Kidney epithelial cell (primary cell): ENCODE measurements around the gene CFL1. TPM values are rescaled to one million over a fixed set of nuclear protein-coding genes. Genes with fewer than 3 reads are reported as not detected.
"Not testable (repeated sequence)": the region's sequence is repeated elsewhere in the genome, so short reads cannot be mapped to it uniquely, and the experiment has no call there.

Experiments
- DNase-seq: peaks from one replicate; pipeline ENCODE4 v3.0.0-alpha.2; 2010; ENCODE audit warnings: low read depth
- H3K27me3 ChIP-seq: 2 replicates; pipeline ENCODE4 v1.6.0; 2011; ENCODE audit warnings: low read length; ENCODE audit not compliant: control insufficient read depth, insufficient read depth
- H3K36me3 ChIP-seq: 2 replicates; pipeline ENCODE4 v1.5.1; 2011; ENCODE audit warnings: low read length; ENCODE audit not compliant: control insufficient read depth, insufficient read depth
- H3K4me3 ChIP-seq: 2 replicates; pipeline ENCODE4 v1.5.1; 2011; ENCODE audit warnings: low read depth, mild to moderate bottlenecking, control low read depth, low read length
- CTCF ChIP-seq: IDR thresholded peaks from 2 replicates; pipeline ENCODE4 v1.5.1; 2011; ENCODE audit warnings: mild to moderate bottlenecking, moderate library complexity, low read length, control low read depth, inconsistent platforms; ENCODE audit not compliant: insufficient read depth, poor library complexity, severe bottlenecking
- total RNA-seq: library from RNA; depleted of rRNA; stranded (reverse); fragments of >200 nt; gene quantifications from 2 replicates; pipeline ENCODE4 v1.2.3, GENCODE V29; 2015

CFL1 gene
- total RNA-seq, 1 donor from 2014 or later = 1,640 TPM

GRCh38 chr11:65851811-65852507 is 6.0 kb downstream of the CFL1 start:
- no peak for TF ChIP-seq CTCF
- Histone ChIP-seq H3K36me3 (peaks cover 5% of the 10 kb centered on the region), H3K27me3 (no peaks in the 10 kb centered on the region), H3K4me3 (no peak overlapping the region)
- DNase-seq = no peak

GRCh38 chr11:65851083-65851579 is 6.8 kb downstream of the CFL1 start:
- Histone ChIP-seq H3K27me3 (no peaks in the 10 kb centered on the region), H3K4me3 (no peak overlapping the region), H3K36me3 (peaks cover 5% of the 10 kb centered on the region)
- TF ChIP-seq CTCF = peak; percentile 56
- no peak for DNase-seq

GRCh38 chr11:65850217-65851082 is 7.5 kb downstream of the CFL1 start:
- H3K27me3 ChIP-seq = no peaks in the 10 kb centered on the region
- no peak for DNase-seq
- H3K36me3 ChIP-seq = peaks cover 3% of the 10 kb centered on the region
- no peak overlapping the region for H3K4me3 ChIP-seq
- no peak for TF ChIP-seq CTCF

GRCh38 chr11:65849771-65850216 is 8.2 kb downstream of the CFL1 start:
- no peak for DNase-seq
- H3K27me3 ChIP-seq = no peaks in the 10 kb centered on the region

GRCh38 chr11:65849366-65849765 is 8.6 kb downstream of the CFL1 start:
- TF ChIP-seq CTCF = no peak
- no peaks in the 10 kb centered on the region for H3K27me3 ChIP-seq
- no peak overlapping the region for H3K4me3 ChIP-seq
- DNase-seq = no peak
- H3K36me3 ChIP-seq = peaks cover 3% of the 10 kb centered on the region

More at GRCh38 chr11:65849771-65850216, 8.2 kb downstream of the CFL1 start:
- H3K36me3 ChIP-seq = peaks cover 3% of the 10 kb centered on the region
- no peak for TF ChIP-seq CTCF
- no peak overlapping the region for H3K4me3 ChIP-seq

- H3K4me3 ChIP-seq, DNase-seq, H3K27me3 ChIP-seq, H3K36me3 ChIP-seq: not testable (repeated sequence)
These were observed 9.3 kb downstream of the CFL1 start for GRCh38 chr11:65848693-65849092.
